Ovary (tissue), 9 donors: Measurements from ENCODE around the gene VAMP5. TPM values are rescaled to one million over a fixed set of nuclear protein-coding genes. Genes with fewer than 3 reads are reported as not detected.

ENCODE experiments used
- DNase-seq, 5 donors: peaks; one replicate each; pipeline ENCODE4 v3.0.0-alpha.2; 2019 to 2020
- H3K27ac ChIP-seq, 2 donors: fragments of 200-600 bp; one replicate each; pipeline versions ENCODE4 v1.5.1 to v1.8.0; 2019 to 2022
- H3K27me3 ChIP-seq: fragments of 200-600 bp; one replicate; pipeline ENCODE4 v1.8.0; 2022
- H3K36me3 ChIP-seq: fragments of 200-600 bp; sonication (generic); one replicate; pipeline ENCODE4 v1.5.1; 2019
- H3K4me1 ChIP-seq: one replicate; pipeline ENCODE4 v1.8.1; 2013; ENCODE audit warnings: mild to moderate bottlenecking, moderate library complexity; ENCODE audit not compliant: insufficient read depth
- H3K4me3 ChIP-seq: fragments of 200-600 bp; sonication (generic); one replicate; pipeline ENCODE4 v1.5.1; 2017
- H3K9me3 ChIP-seq, 2 donors: fragments of 200-600 bp in 1 of 2; sonication (generic) in 1 of 2; one replicate each; pipeline versions ENCODE4 v1.5.1 to v1.8.1; 2013 to 2019; ENCODE audit warnings: mild to moderate bottlenecking in 1 of 2, moderate library complexity in 1 of 2
- CTCF ChIP-seq, 3 donors: fragments of 450-650 bp in 2 of 3; fragments of 200-600 bp in 1 of 3; IDR thresholded peaks; one replicate each; pipeline versions ENCODE4 v1.5.1 to v1.8.0; 2016 to 2022; ENCODE audit warnings: antibody characterized with exemption in 3 of 3, mild to moderate bottlenecking in 1 of 3
- EP300 ChIP-seq: sonication (generic); formaldehyde crosslinking; IDR thresholded peaks from one replicate; pipeline ENCODE4 v1.6.1; 2017; ENCODE audit warnings: antibody characterized with exemption
- POLR2A ChIP-seq: fragments of 450-650 bp; IDR thresholded peaks from one replicate; pipeline ENCODE4 v1.6.1; 2017; ENCODE audit warnings: antibody characterized with exemption, mild to moderate bottlenecking, moderate library complexity
- WGBS, 3 donors: extraction: QIAGEN DNeasy Blood & Tissue Kit in 1 of 3; methylation state at CpG; one replicate each; pipeline versions ENCODE4 v1.1.5 to v1.1.7; 2013 to 2017; 5-methylcytosine and 5-hydroxymethylcytosine counted together
- intact Hi-C, 4 donors: fragments of 100-400 bp; cut with DNase I; formaldehyde crosslinking; loops; one replicate each; pipeline versions ENCODE4 v1.11.0 to v1.15.1; 2022 to 2023
- polyA plus RNA-seq, 2 donors: library from polyadenylated mRNA; stranded (reverse); fragments of 200-250 nt in 1 of 2; fragments of 350-450 nt in 1 of 2; fragmentation: Illumina TruSeq in 1 of 2; extraction: RNeasy Lipid Tissue Mini Kit (QIAGEN cat#74804) in 1 of 2; gene quantifications; one replicate each; pipeline ENCODE4 v1.2.3, GENCODE V29; 2013 to 2014
- total RNA-seq, 7 donors: library from RNA; depleted of rRNA in 2 of 7; stranded (reverse); fragments of >200 nt in 2 of 7; fragmentation: NEBNext Ultra II Directional in 3 of 7; extraction: Animal tissue kit (Norgen Biotek cat#: 25700) in 3 of 7; gene quantifications; one replicate each; pipeline versions ENCODE4 v1.1.0 to v1.2.4, GENCODE V29; 2016 to 2023
- donor health status: DM: no; HTN: no; CAD: no; lungs with moderate emphysema.
- donor health status: DM: no; HTN: no; CAD: no.
- donor health status: Bipolar disorder and iron deficiency.
- donor health status: DM: yes; HTN: yes; CAD: no.
- donor health status: DM: no; HTN: no; CAD: no.
- donor health status: DM: yes; HTN: yes; CAD: no.

The VAMP5 gene
- total and polyA plus RNA-seq, 9 donors: 25.6 to 99.5 (median 48.5) TPM

DNA sequence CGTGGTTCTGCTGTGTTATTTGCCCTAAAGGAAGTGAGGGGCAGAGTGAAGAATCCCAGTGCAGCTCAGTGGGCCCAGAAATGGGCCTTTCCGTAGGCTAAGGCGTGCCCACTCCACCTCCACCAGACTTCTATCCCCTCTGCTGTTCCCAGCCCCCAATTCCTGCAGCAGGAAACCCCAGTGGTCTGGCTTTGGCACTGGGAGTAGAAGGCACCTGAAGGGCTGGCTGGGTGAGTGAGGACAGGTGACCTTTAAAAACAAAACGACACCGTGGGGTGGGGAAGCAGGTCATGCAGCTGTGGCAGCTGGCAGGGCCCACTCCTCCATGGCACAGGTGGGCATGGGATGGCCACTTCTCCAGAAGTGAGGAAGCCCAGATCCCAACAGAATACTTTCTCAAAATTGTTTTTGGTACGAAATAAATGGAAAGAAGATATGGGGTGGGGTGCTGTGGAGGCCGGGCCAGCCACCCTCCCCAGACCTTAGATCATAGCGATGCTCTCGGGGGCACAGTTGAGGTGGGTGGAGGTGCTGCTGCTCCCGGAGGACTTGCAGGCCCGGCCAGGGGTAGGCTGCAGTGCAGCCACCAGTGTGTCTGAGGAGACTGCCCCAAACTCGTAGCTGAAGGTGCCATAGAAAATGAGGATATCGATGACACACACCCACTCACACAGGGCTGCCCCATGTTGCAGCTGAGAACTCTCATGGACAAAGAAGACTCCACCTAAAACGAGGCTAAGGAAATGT is 14.5 kb downstream of the VAMP5 start:
- Histone ChIP-seq H3K27ac (no peak overlapping the region), H3K36me3 (no peaks in the 10 kb centered on the region), H3K4me3 (no peak overlapping the region), H3K9me3 (no peaks in the 10 kb centered on the region), H3K27me3 (no peaks in the 10 kb centered on the region), H3K4me1 (peaks cover 13% of the 10 kb centered on the region)
- no peak for DNase-seq
- 58 to 75% (median 68%) methylated on average over 14 of the region's 14 CpGs for WGBS, 3 donors
- intact Hi-C loops: no loop called here
- TF ChIP-seq POLR2A (no peak), CTCF (IDR thresholded peaks at IDR 0.05) (no peak)

DNA sequence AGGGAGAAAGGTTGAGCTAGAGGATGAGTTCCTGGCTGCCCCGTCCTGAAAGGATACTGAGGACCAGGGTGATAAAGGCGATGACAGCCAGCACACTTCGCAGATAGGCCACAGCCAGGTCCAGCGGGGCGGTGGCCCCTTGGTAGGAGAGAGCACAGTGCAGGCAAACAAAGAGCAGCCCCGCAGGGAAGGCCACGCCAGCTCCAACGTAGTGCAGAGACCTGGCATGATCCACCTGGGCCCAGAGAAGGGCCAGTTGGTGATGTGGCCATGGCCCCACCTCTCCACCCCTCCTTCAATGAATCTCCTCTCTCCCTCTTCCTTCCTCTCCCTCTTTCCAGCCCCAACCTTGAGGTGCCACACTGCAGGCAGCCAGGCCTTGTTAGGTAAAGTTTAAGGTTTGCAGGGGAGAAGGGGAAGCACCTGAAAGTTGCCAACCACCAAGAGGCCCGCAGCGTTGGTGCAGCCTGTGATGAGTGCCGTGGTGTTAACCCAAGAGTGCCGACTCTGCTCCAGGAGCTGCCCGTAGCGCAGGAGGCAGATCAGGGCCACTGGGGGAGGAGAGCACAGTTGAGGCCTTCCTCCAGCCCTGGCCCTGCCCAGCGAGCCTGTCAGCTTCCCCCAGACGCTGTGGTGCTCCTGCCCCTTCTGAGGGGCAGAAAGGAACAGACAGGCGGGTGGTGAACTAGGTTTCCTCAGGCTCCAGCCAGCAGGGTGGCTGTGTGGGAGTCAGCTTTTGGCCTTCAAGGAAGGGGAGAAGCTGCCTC is 15.4 kb downstream of the VAMP5 start:
- 55 to 66% (median 63%) methylated on average over 17 of the region's 17 CpGs for WGBS, 3 donors
- no peaks in the 10 kb centered on the region for H3K9me3 ChIP-seq
- no peak overlapping the region for H3K4me3 ChIP-seq
- TF ChIP-seq EP300: no peak
- TF ChIP-seq CTCF (IDR thresholded peaks at IDR 0.05): no peak
- TF ChIP-seq POLR2A: no peak
- no peak overlapping the region for H3K27ac ChIP-seq
- H3K4me1 ChIP-seq: peaks cover 13% of the 10 kb centered on the region
- no peaks in the 10 kb centered on the region for H3K27me3 ChIP-seq
- intact Hi-C loops: no loop called here
- DNase-seq: no peak
- no peaks in the 10 kb centered on the region for H3K36me3 ChIP-seq

DNA sequence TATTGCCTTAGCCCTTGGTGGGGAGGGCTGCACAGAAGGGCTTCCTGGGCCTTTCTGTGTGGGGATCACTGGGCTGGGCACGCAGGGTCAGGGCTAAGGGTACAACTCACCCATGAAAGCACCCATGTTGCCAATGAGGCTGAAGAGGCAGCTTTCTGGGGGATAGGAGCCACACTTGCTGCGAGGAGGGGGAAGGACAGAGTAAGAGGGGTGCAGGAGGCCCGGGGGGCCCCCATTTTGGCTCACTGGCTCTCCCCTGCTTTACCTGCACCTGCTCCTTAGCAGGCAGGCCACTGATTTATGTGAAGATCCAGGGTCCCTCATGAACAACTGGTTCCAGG is 16.0 kb downstream of the VAMP5 start:
- no peaks in the 10 kb centered on the region for H3K9me3 ChIP-seq
- H3K27me3 ChIP-seq: no peaks in the 10 kb centered on the region
- peaks cover 11% of the 10 kb centered on the region for H3K4me1 ChIP-seq
- 72 to 78% (median 72%) methylated on average over 3 of the region's 3 CpGs for WGBS, 3 donors
- intact Hi-C loops: no loop called here
- DNase-seq: peak in 1 of 5 donors; percentile 31
- no peak overlapping the region for H3K4me3 ChIP-seq
- H3K27ac ChIP-seq: no peak overlapping the region
- TF ChIP-seq EP300 (no peak), CTCF (IDR thresholded peaks at IDR 0.05) (no peak), POLR2A (no peak)
- no peaks in the 10 kb centered on the region for H3K36me3 ChIP-seq

GRCh38 chr2:85600951-85601770 is 16.9 kb downstream of the VAMP5 start:
- no peak for TF ChIP-seq CTCF (IDR thresholded peaks at IDR 0.05)
- TF ChIP-seq POLR2A: no peak
- TF ChIP-seq EP300: no peak
- 57 to 63% (median 58%) methylated on average over 6 of the region's 6 CpGs for WGBS, 3 donors
- intact Hi-C loops: no loop called here
- Histone ChIP-seq H3K9me3 (no peaks in the 10 kb centered on the region), H3K4me3 (peak overlapping the region; percentile 79), H3K27me3 (no peaks in the 10 kb centered on the region), H3K36me3 (no peaks in the 10 kb centered on the region), H3K4me1 (peaks cover 11% of the 10 kb centered on the region), H3K27ac (peak overlapping the region in 1 of 2 donors; percentile 59)
- peak in 1 of 5 donors; percentile 43 for DNase-seq
